K562 (cell line): ENCODE data around the gene IL27RA. TPM values are rescaled to one million over a fixed set of nuclear protein-coding genes. Genes with fewer than 3 reads are reported as not detected.

Source experiments
- CBX5 ChIP-seq: IDR thresholded peaks from 2 replicates; pipeline ENCODE4 v1.6.1; 2014; ENCODE audit warnings: low read depth, borderline replicate concordance
- LEF1 ChIP-seq: fragments of 450-650 bp; IDR thresholded peaks from 2 replicates; pipeline ENCODE4 v1.6.1; 2016; ENCODE audit warnings: mild to moderate bottlenecking
- PTBP1 ChIP-seq: fragments of 200-400 bp; formaldehyde crosslinking; IDR thresholded peaks from 2 replicates; pipeline ENCODE4 v1.6.1; 2017; ENCODE audit warnings: low read depth, low read length
- RCOR1 ChIP-seq, 2 experiments: IDR thresholded peaks; 2 replicates each; pipeline ENCODE4 v1.6.1; 2012; ENCODE audit warnings: low read depth in 2 of 2, low read length in 2 of 2, borderline replicate concordance in 1 of 2, improper control_type of control experiment in 1 of 2
- RFX1 ChIP-seq: fragments of 450-650 bp; IDR thresholded peaks from 2 replicates; pipeline ENCODE4 v1.6.1; 2016; ENCODE audit warnings: mild to moderate bottlenecking, moderate library complexity
- RREB1 ChIP-seq: fragments of 250-450 bp; sonication (Bioruptor Pico); IDR thresholded peaks from 2 replicates; pipeline ENCODE4 v1.4.0; 2020
- SP1 ChIP-seq: sonication (generic); formaldehyde crosslinking; IDR thresholded peaks from 2 replicates; pipeline ENCODE4 v1.8.1; 2022; ENCODE audit warnings: mild to moderate bottlenecking, missing genetic modification reagents
- VEZF1 ChIP-seq: fragments of 200-800 bp; sonication (Bioruptor generic); IDR thresholded peaks from 2 replicates; pipeline ENCODE4 v1.6.1; 2017; ENCODE audit warnings: missing genetic modification characterization, missing compliant biosample characterization
- ZBTB17 ChIP-seq: fragments of 450-650 bp; formaldehyde crosslinking; IDR thresholded peaks from 2 replicates; pipeline ENCODE4 v1.4.0; 2020; ENCODE audit warnings: mild to moderate bottlenecking
- ZBTB7A ChIP-seq: IDR thresholded peaks from 2 replicates; pipeline ENCODE4 v1.6.1; 2011; ENCODE audit warnings: low read depth, mild to moderate bottlenecking, low read length, moderate library complexity, borderline replicate concordance; ENCODE audit not compliant: control insufficient read depth
- ZNF146 ChIP-seq: IDR thresholded peaks from one replicate; pipeline ENCODE4 v1.6.1; 2018; ENCODE audit warnings: missing compliant biosample characterization; ENCODE audit not compliant: unreplicated experiment
- polyA plus RNA-seq, 8 experiments: library from polyadenylated mRNA; depleted of rRNA in 4 of 8; stranded (reverse) in 5 of 8; unstranded in 3 of 8; fragments of >200 nt; fragmentation: Nextera tagmentation in 2 of 8; fragmentation: Illumina TruSeq in 1 of 8; extraction: Ambion mirVana in 2 of 8; extraction: Trizol in 1 of 8; gene quantifications; 2 replicates each; pipeline versions ENCODE4 v1.2.1 to v1.2.3, GENCODE V29; 2011 to 2014; ENCODE audit warnings: inconsistent platforms in 1 of 8, missing spikeins in 1 of 8
- total RNA-seq, 7 experiments: library from RNA; depleted of rRNA in 6 of 7; stranded (reverse); fragments of >200 nt in 6 of 7; fragmentation: Illumina TruSeq in 2 of 7; extraction: Trizol in 2 of 7; gene quantifications; 2 replicates each; pipeline versions ENCODE4 v1.2.1 to v1.2.3, GENCODE V29; 2011 to 2021; ENCODE audit warnings: low replicate concordance in 1 of 7
- TF ChIP-seq, protein P1 (sequence below): fragments of 250-450 bp; sonication (Bioruptor Pico); IDR thresholded peaks from 2 replicates; pipeline ENCODE4 v1.8.0; 2021; ENCODE audit warnings: moderate library complexity, mild to moderate bottlenecking, inconsistent platforms
- TF ChIP-seq, protein P2 (sequence below): IDR thresholded peaks from 2 replicates; pipeline ENCODE4 v1.6.1; 2012; ENCODE audit warnings: low read depth, low read length, improper control_type of control experiment, borderline replicate concordance

Gene IL27RA
- total and polyA plus RNA-seq, 9 of the 15 experiments (the other 6 are each of a cell fraction or from before 2014, with no cell fraction given), result 1.9 to 15.9 (median 12.0) TPM

GRCh38 chr19:14091081-14091812 lies 59.7 kb downstream of the IL27RA start (continued):
- 0 out of 2 replicates have a peak, but pooled peaks have one; percentile 31 for TF ChIP-seq RREB1
- 0 out of 2 replicates have a peak, but pooled peaks have one; percentile 24 for TF ChIP-seq PTBP1
- TF ChIP-seq, protein P1, sequence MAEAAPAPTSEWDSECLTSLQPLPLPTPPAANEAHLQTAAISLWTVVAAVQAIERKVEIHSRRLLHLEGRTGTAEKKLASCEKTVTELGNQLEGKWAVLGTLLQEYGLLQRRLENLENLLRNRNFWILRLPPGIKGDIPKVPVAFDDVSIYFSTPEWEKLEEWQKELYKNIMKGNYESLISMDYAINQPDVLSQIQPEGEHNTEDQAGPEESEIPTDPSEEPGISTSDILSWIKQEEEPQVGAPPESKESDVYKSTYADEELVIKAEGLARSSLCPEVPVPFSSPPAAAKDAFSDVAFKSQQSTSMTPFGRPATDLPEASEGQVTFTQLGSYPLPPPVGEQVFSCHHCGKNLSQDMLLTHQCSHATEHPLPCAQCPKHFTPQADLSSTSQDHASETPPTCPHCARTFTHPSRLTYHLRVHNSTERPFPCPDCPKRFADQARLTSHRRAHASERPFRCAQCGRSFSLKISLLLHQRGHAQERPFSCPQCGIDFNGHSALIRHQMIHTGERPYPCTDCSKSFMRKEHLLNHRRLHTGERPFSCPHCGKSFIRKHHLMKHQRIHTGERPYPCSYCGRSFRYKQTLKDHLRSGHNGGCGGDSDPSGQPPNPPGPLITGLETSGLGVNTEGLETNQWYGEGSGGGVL (CRISPR knock-in tag), result no peak
- no peak for TF ChIP-seq CBX5
- TF ChIP-seq LEF1, result peak; percentile 57; the same call in 1 of the 2 replicates
- TF ChIP-seq RCOR1 (IDR thresholded peaks at IDR 0.05; ENCODE audit: borderline replicate concordance in 1 of 2, low read depth in 2 of 2, low read length in 2 of 2), result peak in 1 of 2 experiments; percentile 27; a peak in 2 of 4 replicates
- TF ChIP-seq ZNF146 (CRISPR knock-in tag), result no peak
- TF ChIP-seq, protein P2, sequence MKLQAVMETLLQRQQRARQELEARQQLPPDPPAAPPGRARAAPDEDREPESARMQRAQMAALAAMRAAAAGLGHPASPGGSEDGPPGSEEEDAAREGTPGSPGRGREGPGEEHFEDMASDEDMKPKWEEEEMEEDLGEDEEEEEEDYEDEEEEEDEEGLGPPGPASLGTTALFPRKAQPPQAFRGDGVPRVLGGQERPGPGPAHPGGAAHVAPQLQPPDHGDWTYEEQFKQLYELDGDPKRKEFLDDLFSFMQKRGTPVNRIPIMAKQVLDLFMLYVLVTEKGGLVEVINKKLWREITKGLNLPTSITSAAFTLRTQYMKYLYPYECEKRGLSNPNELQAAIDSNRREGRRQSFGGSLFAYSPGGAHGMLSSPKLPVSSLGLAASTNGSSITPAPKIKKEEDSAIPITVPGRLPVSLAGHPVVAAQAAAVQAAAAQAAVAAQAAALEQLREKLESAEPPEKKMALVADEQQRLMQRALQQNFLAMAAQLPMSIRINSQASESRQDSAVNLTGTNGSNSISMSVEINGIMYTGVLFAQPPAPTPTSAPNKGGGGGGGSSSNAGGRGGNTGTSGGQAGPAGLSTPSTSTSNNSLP, result no peak
- TF ChIP-seq VEZF1, result peak; percentile 88
- TF ChIP-seq ZBTB7A, result peak; percentile 99
- no peak for TF ChIP-seq RFX1
- peak; percentile 76 for TF ChIP-seq SP1 (CRISPR knock-in tag)
- TF ChIP-seq ZBTB17, result 0 out of 2 replicates have a peak, but pooled peaks have one; percentile 44
